Stomach smooth muscle (tissue), 2 donors: ENCODE measurements around the gene LNPEP.
"Not testable (repeated sequence)": the region's sequence is repeated elsewhere in the genome, so short reads cannot be mapped to it uniquely, and the experiment has no call there.

ENCODE experiments used
- H3K27ac ChIP-seq: one replicate; pipeline ENCODE4 v1.7.0; 2013; ENCODE audit warnings: mild to moderate bottlenecking, low read length, inconsistent platforms
- H3K27me3 ChIP-seq, 2 donors: one replicate each; pipeline ENCODE4 v1.7.0; 2013; ENCODE audit warnings: low read length in 2 of 2; ENCODE audit not compliant: insufficient read depth in 2 of 2, control insufficient read depth in 1 of 2
- H3K36me3 ChIP-seq, 2 donors: one replicate each; pipeline ENCODE4 v1.7.0; 2013; ENCODE audit warnings: low read length in 2 of 2; ENCODE audit not compliant: control insufficient read depth in 2 of 2, insufficient read depth in 2 of 2
- H3K4me1 ChIP-seq: one replicate; pipeline ENCODE4 v1.7.0; 2013; ENCODE audit warnings: low read length; ENCODE audit not compliant: control insufficient read depth, insufficient read depth
- H3K4me3 ChIP-seq, 2 donors: one replicate each; pipeline ENCODE4 v1.7.0; 2013; ENCODE audit warnings: low read length in 2 of 2
- H3K9ac ChIP-seq, 2 donors: one replicate each; pipeline ENCODE4 v1.7.0; 2013; ENCODE audit warnings: low read length in 2 of 2, mild to moderate bottlenecking in 1 of 2
- H3K9me3 ChIP-seq, 2 donors: one replicate each; pipeline ENCODE4 v1.7.0; 2013; ENCODE audit warnings: low read length in 2 of 2; ENCODE audit not compliant: control insufficient read depth in 2 of 2
- donor health status: healthy.
- donor health status: Pancreatic carcinoma.

Gene LNPEP

GRCh38 chr5:97076098-97076497, 140.2 kb downstream of the LNPEP start:
- Histone ChIP-seq H3K27me3 (no peaks in the 10 kb centered on the region), H3K4me1 (peaks cover 5% of the 10 kb centered on the region), H3K4me3 (no peak overlapping the region), H3K36me3 (no peaks in the 10 kb centered on the region), H3K9ac (no peak overlapping the region), H3K9me3 (no peaks in the 10 kb centered on the region), H3K27ac (no peak overlapping the region)

- H3K27me3 ChIP-seq = no peaks in the 10 kb centered on the region
- peaks cover 4% of the 10 kb centered on the region for H3K4me1 ChIP-seq
- no peak overlapping the region for H3K4me3 ChIP-seq
- no peak overlapping the region for H3K27ac ChIP-seq
- H3K36me3 ChIP-seq = no peaks in the 10 kb centered on the region
- H3K9ac ChIP-seq = no peak overlapping the region
- H3K9me3 ChIP-seq = no peaks in the 10 kb centered on the region
Measured at GRCh38 chr5:97077246-97077645, 141.4 kb downstream of the LNPEP start.

GRCh38 chr5:97078958-97079743, 143.3 kb downstream of the LNPEP start:
- Histone ChIP-seq H3K4me3 (no peak overlapping the region), H3K36me3 (no peaks in the 10 kb centered on the region), H3K4me1 (no peaks in the 10 kb centered on the region), H3K9me3 (no peaks in the 10 kb centered on the region), H3K9ac (no peak overlapping the region), H3K27me3 (no peaks in the 10 kb centered on the region), H3K27ac (no peak overlapping the region)

GRCh38 chr5:97084782-97085458, 149.0 kb downstream of the LNPEP start:
- H3K27me3 ChIP-seq, H3K4me3 ChIP-seq, H3K27ac ChIP-seq, H3K4me1 ChIP-seq, H3K9me3 ChIP-seq, H3K36me3 ChIP-seq, H3K9ac ChIP-seq: not testable (repeated sequence)

GRCh38 chr5:97085459-97086181, 149.7 kb downstream of the LNPEP start:
- Histone ChIP-seq H3K36me3 (no peaks in the 10 kb centered on the region), H3K4me1 (no peaks in the 10 kb centered on the region), H3K4me3 (no peak overlapping the region), H3K9me3 (no peaks in the 10 kb centered on the region), H3K27me3 (no peaks in the 10 kb centered on the region), H3K27ac (no peak overlapping the region), H3K9ac (no peak overlapping the region)
